Hypothalamus (tissue), 51 donors: Measurements from ENCODE around the gene VEPH1.

Experiments used
- DNase-seq, 51 donors: peaks; one replicate each; lab custom pipeline; 2025; lab: John Stamatoyannopoulos, UW

The VEPH1 gene

GRCh38 chr3:157479464-157480243 is 23.6 kb downstream of the VEPH1 start:
- DNase-seq = no peak

GRCh38 chr3:157477441-157477840 is 25.8 kb downstream of the VEPH1 start:
- no peak for DNase-seq

- no peak for DNase-seq
Observed at GRCh38 chr3:157475921-157476414, 27.2 kb downstream of the VEPH1 start.

GRCh38 chr3:157472648-157473047 is 30.6 kb downstream of the VEPH1 start:
- DNase-seq = no peak

- no peak for DNase-seq
Observed at GRCh38 chr3:157471064-157471463, 32.2 kb downstream of the VEPH1 start.

- DNase-seq = no peak
Observed at GRCh38 chr3:157469561-157470294, 33.5 kb downstream of the VEPH1 start.

GRCh38 chr3:157467200-157467599 is 36.0 kb downstream of the VEPH1 start:
- DNase-seq = no peak

GRCh38 chr3:157465741-157466140 is 37.5 kb downstream of the VEPH1 start:
- DNase-seq = no peak

- no peak for DNase-seq
Observed at GRCh38 chr3:157464321-157464720, 38.9 kb downstream of the VEPH1 start.

GRCh38 chr3:157463816-157464215 is 39.4 kb downstream of the VEPH1 start:
- DNase-seq = no peak

- no peak for DNase-seq
Observed at GRCh38 chr3:157460253-157460652, 43.0 kb downstream of the VEPH1 start.

- no peak for DNase-seq
Observed at GRCh38 chr3:157459706-157460105, 43.5 kb downstream of the VEPH1 start.

GRCh38 chr3:157453824-157454223 is 49.4 kb downstream of the VEPH1 start:
- no peak for DNase-seq

- DNase-seq = no peak
Observed at GRCh38 chr3:157452097-157452496, 51.1 kb downstream of the VEPH1 start.

GRCh38 chr3:157447026-157447694 is 56.1 kb downstream of the VEPH1 start:
- peak in 1 of 51 donors; percentile 1 for DNase-seq

GRCh38 chr3:157445857-157446256 is 57.4 kb downstream of the VEPH1 start:
- DNase-seq = no peak

GRCh38 chr3:157444797-157445184 is 58.4 kb downstream of the VEPH1 start:
- DNase-seq = no peak

GRCh38 chr3:157443905-157444796 is 59.1 kb downstream of the VEPH1 start:
- DNase-seq = no peak

- no peak for DNase-seq
Observed at GRCh38 chr3:157442729-157443128, 60.5 kb downstream of the VEPH1 start.

- DNase-seq = no peak
Observed at GRCh38 chr3:157441102-157441624, 62.1 kb downstream of the VEPH1 start.
